GM12878 (cell line): ENCODE measurements around the gene N4BP3. TPM values are rescaled to one million over a fixed set of nuclear protein-coding genes. Genes with fewer than 3 reads are reported as not detected.

Source experiments
- ATAC-seq: fragments of 200-7000 bp; cut with Tn5 transposase; 3 replicates; pipeline ENCODE4 v1.9.1; 2020; ENCODE audit warnings: mild to moderate bottlenecking, moderate library complexity
- BruUV-seq: library from RNA; stranded (reverse); fragments of 400-500 nt; replicated peaks from 2 replicates; lab custom pipeline; 2021; lab: Mats Ljungman, UMichigan
- CTCF ChIA-PET: fragments of 300-600 bp; sonication (Branson Sonifier 250); formaldehyde crosslinking; extraction: SDS; loops from one replicate; lab custom pipeline; 2021; ENCODE audit warnings: inconsistent platforms; lab: Yijun Ruan, JAX
- POLR2A ChIA-PET: fragments of 350-600 bp; formaldehyde crosslinking; extraction: SDS; loops from one replicate; lab custom pipeline; 2021; ENCODE audit warnings: inconsistent platforms; lab: Charles Lee
- RAD21 ChIA-PET: fragments of 300-600 bp; sonication (Branson Sonifier 250); formaldehyde crosslinking; loops from one replicate; lab custom pipeline; 2023; ENCODE audit warnings: antibody characterized with exemption; ENCODE audit not compliant: unreplicated experiment; lab: Charles Lee
- SMC1A ChIA-PET: fragments of 300-600 bp; sonication (Branson Sonifier 250); formaldehyde crosslinking; loops from one replicate; lab custom pipeline; 2023; ENCODE audit not compliant: unreplicated experiment, uncharacterized antibody; lab: Charles Lee
- DNase-seq: peaks from one replicate; pipeline ENCODE4 v3.0.0-alpha.2; 2011; ENCODE audit warnings: low read depth, low spot score
- FAIRE-seq: peaks from 3 replicates; lab custom pipeline; 2011; peaks lifted over from hg19 to GRCh38; lab: Jason Lieb, UNC
- H2AFZ ChIP-seq: 2 replicates; pipeline ENCODE4 v1.6.0; 2011; ENCODE audit warnings: low read depth, low read length, control low read depth; ENCODE audit not compliant: control insufficient read depth
- H3K27ac ChIP-seq: 2 replicates; pipeline ENCODE4 v1.5.1; 2011; ENCODE audit warnings: control low read depth; ENCODE audit not compliant: control insufficient read depth, insufficient read depth
- H3K27me3 ChIP-seq, 2 experiments: replicated peaks in 1 of 2; 2 replicates each; pipeline versions ENCODE4 v1.6.0 to v1.6.1; 2011; ENCODE audit warnings: low read length in 1 of 2; ENCODE audit not compliant: control insufficient read depth in 2 of 2, insufficient read depth in 2 of 2
- H3K36me3 ChIP-seq, 2 experiments: 2 replicates each; pipeline ENCODE4 v1.5.1; 2011; ENCODE audit warnings: low read length in 1 of 2; ENCODE audit not compliant: control insufficient read depth in 2 of 2, insufficient read depth in 2 of 2
- H3K4me1 ChIP-seq: 2 replicates; pipeline ENCODE4 v1.6.1; 2011; ENCODE audit warnings: mild to moderate bottlenecking, low read length, moderate library complexity, mixed read lengths; ENCODE audit not compliant: control insufficient read depth, insufficient read depth
- H3K4me2 ChIP-seq: 2 replicates; pipeline ENCODE4 v1.6.0; 2011; ENCODE audit warnings: control low read depth; ENCODE audit not compliant: control insufficient read depth, insufficient read depth
- H3K4me3 ChIP-seq: fragments of 200-600 bp; sonication (generic); 2 replicates; pipeline ENCODE4 v1.5.1; 2016
- H3K79me2 ChIP-seq: 2 replicates; pipeline ENCODE4 v1.6.0; 2011; ENCODE audit warnings: low read length; ENCODE audit not compliant: control insufficient read depth, insufficient read depth
- H3K9ac ChIP-seq: 2 replicates; pipeline ENCODE4 v1.8.0; 2011; ENCODE audit warnings: low read length, control low read depth, mixed read lengths; ENCODE audit not compliant: control insufficient read depth, insufficient read depth
- H3K9me3 ChIP-seq: replicated peaks from 3 replicates; pipeline ENCODE4 v1.5.1; 2011; ENCODE audit warnings: mild to moderate bottlenecking, low read length; ENCODE audit not compliant: control insufficient read depth, insufficient read depth
- H4K20me1 ChIP-seq: 2 replicates; pipeline ENCODE4 v1.6.0; 2011; ENCODE audit not compliant: control insufficient read depth, insufficient read depth
- CBFB ChIP-seq: IDR thresholded peaks from 2 replicates; pipeline ENCODE4 v1.6.1; 2016; ENCODE audit warnings: antibody characterized with exemption, low read depth
- CTCF ChIP-seq, 3 experiments: IDR thresholded peaks in 2 of 3; conservative IDR thresholded peaks in 1 of 3; 2 replicates each; pipeline ENCODE4 v1.5.1; 2011; ENCODE audit warnings: low read depth in 3 of 3, low read length in 3 of 3, mild to moderate bottlenecking in 3 of 3, control low read depth in 2 of 3, moderate library complexity in 2 of 3, inconsistent platforms in 1 of 3, mixed read lengths in 1 of 3; ENCODE audit not compliant: control insufficient read depth in 2 of 3, insufficient read depth in 1 of 3; ENCODE audit errors: extremely low read depth in 1 of 3
- CUX1 ChIP-seq: IDR thresholded peaks from 2 replicates; pipeline ENCODE4 v1.6.1; 2012; ENCODE audit warnings: improper control_type of control experiment, low read depth, low read length; ENCODE audit not compliant: insufficient replicate concordance
- E4F1 ChIP-seq: fragments of 450-650 bp; IDR thresholded peaks from 2 replicates; pipeline ENCODE4 v1.6.1; 2018; ENCODE audit warnings: borderline replicate concordance, mild to moderate bottlenecking; ENCODE audit not compliant: partially characterized antibody
- HDAC2 ChIP-seq: fragments of 200-600 bp; sonication (generic); IDR thresholded peaks from 2 replicates; pipeline ENCODE4 v1.6.1; 2017
- JUND ChIP-seq: IDR thresholded peaks from 2 replicates; pipeline ENCODE4 v1.6.1; 2012; ENCODE audit warnings: low read depth, mild to moderate bottlenecking, low read length, improper control_type of control experiment, moderate library complexity
- MLLT1 ChIP-seq: fragments of 450-650 bp; IDR thresholded peaks from 2 replicates; pipeline ENCODE4 v1.6.1; 2016; ENCODE audit warnings: mild to moderate bottlenecking
- NBN ChIP-seq: fragments of 450-650 bp; IDR thresholded peaks from 2 replicates; pipeline ENCODE4 v1.6.1; 2016
- ZNF217 ChIP-seq: fragments of 450-650 bp; IDR thresholded peaks from 2 replicates; pipeline ENCODE4 v1.6.1; 2017; ENCODE audit warnings: antibody characterized with exemption, mild to moderate bottlenecking
- ZZZ3 ChIP-seq: IDR thresholded peaks from 2 replicates; pipeline ENCODE4 v1.6.1; 2011; ENCODE audit warnings: low read depth; ENCODE audit not compliant: control insufficient read depth, insufficient read length
- WGBS: methylation state at CpG from one replicate; pipeline ENCODE4 v1.1.6; 2016; ENCODE audit warnings: low lambda C conversion rate; ENCODE audit not compliant: insufficient replicate concordance, insufficient coverage; ENCODE audit errors: missing lambda C conversion rate; 5-methylcytosine and 5-hydroxymethylcytosine counted together
- in situ Hi-C: fragments of 300-500 bp; cut with MboI; formaldehyde crosslinking; loops from 9 replicates; pipeline ENCODE4 v1.14.3; 2018; ENCODE audit warnings: mixed read lengths
- intact Hi-C: fragments of 100-400 bp; cut with micrococcal nuclease; formaldehyde crosslinking; loops from one replicate; pipeline ENCODE4 v1.14.2; 2022; ENCODE audit not compliant: unreplicated experiment
- polyA plus RNA-seq, 11 experiments: library from polyadenylated mRNA; depleted of rRNA in 4 of 11; unstranded in 6 of 11; stranded (reverse) in 5 of 11; fragments of >200 nt; fragmentation: Nextera tagmentation in 4 of 11; fragmentation: Illumina TruSeq in 1 of 11; extraction: Ambion mirVana in 4 of 11; extraction: Trizol in 1 of 11; gene quantifications; 1 replicate in 1 of 11; 2 replicates in 10 of 11; pipeline versions ENCODE4 v1.2.1 to v1.2.3, GENCODE V29; 2011 to 2016; ENCODE audit warnings: inconsistent platforms in 2 of 11, missing spikeins in 2 of 11, low read depth in 1 of 11
- total RNA-seq, 4 experiments: library from RNA; depleted of rRNA in 3 of 4; stranded (reverse); fragments of >200 nt in 3 of 4; fragmentation: Illumina TruSeq in 1 of 4; extraction: Trizol in 1 of 4; gene quantifications; 2 replicates each; pipeline versions ENCODE4 v1.2.1 to v1.2.3, GENCODE V29; 2013 to 2021

Gene N4BP3
- total and polyA plus RNA-seq, 10 of the 15 experiments (the other 5 are each of a cell fraction or from before 2014, with no cell fraction given): 0.06 to 13.0 (median 4.3) TPM

- no peak for TF ChIP-seq MLLT1
These were observed 2.8 kb upstream of the N4BP3 start (continued) for GRCh38 chr5:178110511-178110910.

- ChIA-PET CTCF (no interaction called here), SMC1A (no interaction called here), POLR2A (no interaction called here), RAD21 (no interaction called here)
- no peak overlapping the region for H3K27ac ChIP-seq
- BruUV-seq: no TSS peak
- DNase-seq: no peak
- 3% methylated on average over 2 of the region's 3 CpGs for WGBS
- no peaks in the 10 kb centered on the region for H3K9me3 ChIP-seq
- no peak overlapping the region for H2AFZ ChIP-seq
- H3K36me3 ChIP-seq: no peaks in the 10 kb centered on the region
- H3K79me2 ChIP-seq: peaks cover 33% of the 10 kb centered on the region
- in situ Hi-C loops (loop anchor here (10.0 kb wide), 1 partner anchor 1443 kb away; the partner anchor contains the start of gene RUFY1), intact Hi-C loops (loop anchor here (5.0 to 10.0 kb wide), 2 partner anchors 35 to 1577 kb away; partner anchors contain the start of gene RNF44)
- no peak overlapping the region for H3K9ac ChIP-seq
- no peak for FAIRE-seq
- no peak overlapping the region for H3K4me2 ChIP-seq
- H4K20me1 ChIP-seq: no peaks in the 10 kb centered on the region
- ATAC-seq: no peak
- H3K27me3 ChIP-seq: no peaks in the 10 kb centered on the region
- H3K4me3 ChIP-seq: no peak overlapping the region
- peaks cover 19% of the 10 kb centered on the region for H3K4me1 ChIP-seq
- TF ChIP-seq JUND (no peak), E4F1 (no peak), CBFB (no peak), HDAC2 (no peak), ZZZ3 (no peak), CUX1 (no peak), NBN (no peak), ZNF217 (no peak), CTCF (IDR thresholded peaks at IDR 0.05 in 2 of 3, conservative IDR thresholded peaks at IDR 0.05 in 1 of 3; ENCODE audit: control insufficient read depth in 2 of 3, extremely low read depth in 1 of 3, insufficient read depth in 1 of 3, low read depth in 3 of 3, low read length in 3 of 3) (no peak)
These were observed 1.4 kb upstream of the N4BP3 start for GRCh38 chr5:178111925-178112324.
